Measurements from ENCODE around the gene RPS6KL1.
A peak's percentile ranks its signal among the peaks of the same experiment; 100 is the strongest.

The RPS6KL1 gene

DNA sequence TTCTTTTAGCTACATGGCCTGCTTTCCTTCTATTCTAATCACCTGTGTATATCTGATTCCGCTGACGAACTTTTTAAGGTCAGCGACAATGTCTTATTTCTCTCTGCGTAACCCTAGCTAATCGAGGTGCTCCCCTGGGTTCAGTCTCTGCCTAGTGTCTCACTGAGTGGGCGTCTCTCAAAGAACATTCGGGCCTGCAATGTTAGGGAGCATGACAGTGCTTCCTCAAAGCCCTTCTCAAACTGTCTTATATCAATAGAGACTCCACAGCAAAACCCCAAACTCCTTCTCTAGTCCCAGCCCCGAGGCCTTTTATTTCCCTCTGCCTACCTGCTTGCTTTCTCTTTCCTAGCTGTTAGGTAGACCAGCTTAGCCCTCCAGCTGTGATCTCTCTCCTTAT lies 13.7 kb upstream of the RPS6KL1 start (continued):
- TF ChIP-seq, protein P1, sequence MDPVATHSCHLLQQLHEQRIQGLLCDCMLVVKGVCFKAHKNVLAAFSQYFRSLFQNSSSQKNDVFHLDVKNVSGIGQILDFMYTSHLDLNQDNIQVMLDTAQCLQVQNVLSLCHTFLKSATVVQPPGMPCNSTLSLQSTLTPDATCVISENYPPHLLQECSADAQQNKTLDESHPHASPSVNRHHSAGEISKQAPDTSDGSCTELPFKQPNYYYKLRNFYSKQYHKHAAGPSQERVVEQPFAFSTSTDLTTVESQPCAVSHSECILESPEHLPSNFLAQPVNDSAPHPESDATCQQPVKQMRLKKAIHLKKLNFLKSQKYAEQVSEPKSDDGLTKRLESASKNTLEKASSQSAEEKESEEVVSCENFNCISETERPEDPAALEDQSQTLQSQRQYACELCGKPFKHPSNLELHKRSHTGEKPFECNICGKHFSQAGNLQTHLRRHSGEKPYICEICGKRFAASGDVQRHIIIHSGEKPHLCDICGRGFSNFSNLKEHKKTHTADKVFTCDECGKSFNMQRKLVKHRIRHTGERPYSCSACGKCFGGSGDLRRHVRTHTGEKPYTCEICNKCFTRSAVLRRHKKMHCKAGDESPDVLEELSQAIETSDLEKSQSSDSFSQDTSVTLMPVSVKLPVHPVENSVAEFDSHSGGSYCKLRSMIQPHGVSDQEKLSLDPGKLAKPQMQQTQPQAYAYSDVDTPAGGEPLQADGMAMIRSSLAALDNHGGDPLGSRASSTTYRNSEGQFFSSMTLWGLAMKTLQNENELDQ (tag by site-specific recombination; IDR thresholded peaks at IDR 0.05; ENCODE audit: low read depth): no peak
- TF ChIP-seq ZEB2 (tag by site-specific recombination; IDR thresholded peaks at IDR 0.05) (no peak), ZNF223 (tag by site-specific recombination; IDR thresholded peaks at IDR 0.05) (no peak)

DNA sequence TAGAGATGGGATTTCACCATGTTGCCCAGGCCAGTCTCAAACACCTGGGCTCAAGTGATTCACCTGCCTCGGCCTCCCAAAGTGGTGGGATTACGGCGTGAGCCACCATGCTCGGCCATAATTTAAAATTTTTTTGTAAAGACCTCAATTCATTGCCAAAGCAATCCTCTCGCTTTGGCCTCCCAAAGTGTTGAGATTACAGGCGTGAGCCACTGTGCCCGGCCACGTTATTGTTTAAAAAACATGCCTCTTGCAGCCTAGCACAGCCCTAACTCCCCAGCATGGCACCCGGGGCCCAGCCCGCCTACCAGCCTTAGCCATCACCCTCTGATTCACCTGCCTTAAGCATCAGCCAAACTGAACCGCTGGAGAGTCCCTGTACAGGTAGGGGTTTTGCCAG lies 13.1 kb upstream of the RPS6KL1 start:
- POLR2A ChIA-PET: no interaction called here
- H3K9me3 ChIP-seq (ENCODE audit: control insufficient read depth, insufficient read depth, low read depth, low read length): no peaks in the 10 kb centered on the region
- CTCF ChIA-PET: interaction anchor here (0.8 to 2.1 kb wide), 3 partner anchors 9 to 153 kb away, joined by 3 to 10 read pairs (median 3); no protein-coding TSS in a partner anchor
- no peak overlapping the region for H3K27ac ChIP-seq (ENCODE audit: extremely low read depth, low read depth, low read length)
- no peak overlapping the region for H3K4me3 ChIP-seq (ENCODE audit: low read depth, low read length)
- no peaks in the 10 kb centered on the region for H3K4me1 ChIP-seq (ENCODE audit: control insufficient read depth, insufficient read depth, low read length)
- TF ChIP-seq ZNF776 (tag by site-specific recombination; IDR thresholded peaks at IDR 0.05; ENCODE audit: borderline replicate concordance) (no peak), IKZF3 (tag by site-specific recombination; IDR thresholded peaks at IDR 0.05) (no peak), ZNF518A (tag by site-specific recombination; conservative IDR thresholded peaks at IDR 0.05; ENCODE audit: low read depth) (no peak), ZNF366 (tag by site-specific recombination; conservative IDR thresholded peaks at IDR 0.05) (no peak), ZNF660 (tag by site-specific recombination; IDR thresholded peaks at IDR 0.05) (no peak), ZNF830 (tag by site-specific recombination; IDR thresholded peaks at IDR 0.05; ENCODE audit: low read depth) (no peak), REST (tag by site-specific recombination; IDR thresholded peaks at IDR 0.05) (no peak)
- H3K36me3 ChIP-seq (ENCODE audit: control insufficient read depth in 2 of 2, insufficient read depth in 1 of 2, low read length in 2 of 2): peaks cover 0 to 3% of the 10 kb centered on the region in 2 experiments; a peak in 1 of 3 replicates

GRCh38 chr14:74935360-74935680 lies 12.3 kb upstream of the RPS6KL1 start:
- no peaks in the 10 kb centered on the region for H3K4me1 ChIP-seq (ENCODE audit: control insufficient read depth, insufficient read depth, low read length)
- no peak for TF ChIP-seq ZNF292 (tag by site-specific recombination; IDR thresholded peaks at IDR 0.05; ENCODE audit: borderline replicate concordance, low read depth)
- TF ChIP-seq, protein P2, sequence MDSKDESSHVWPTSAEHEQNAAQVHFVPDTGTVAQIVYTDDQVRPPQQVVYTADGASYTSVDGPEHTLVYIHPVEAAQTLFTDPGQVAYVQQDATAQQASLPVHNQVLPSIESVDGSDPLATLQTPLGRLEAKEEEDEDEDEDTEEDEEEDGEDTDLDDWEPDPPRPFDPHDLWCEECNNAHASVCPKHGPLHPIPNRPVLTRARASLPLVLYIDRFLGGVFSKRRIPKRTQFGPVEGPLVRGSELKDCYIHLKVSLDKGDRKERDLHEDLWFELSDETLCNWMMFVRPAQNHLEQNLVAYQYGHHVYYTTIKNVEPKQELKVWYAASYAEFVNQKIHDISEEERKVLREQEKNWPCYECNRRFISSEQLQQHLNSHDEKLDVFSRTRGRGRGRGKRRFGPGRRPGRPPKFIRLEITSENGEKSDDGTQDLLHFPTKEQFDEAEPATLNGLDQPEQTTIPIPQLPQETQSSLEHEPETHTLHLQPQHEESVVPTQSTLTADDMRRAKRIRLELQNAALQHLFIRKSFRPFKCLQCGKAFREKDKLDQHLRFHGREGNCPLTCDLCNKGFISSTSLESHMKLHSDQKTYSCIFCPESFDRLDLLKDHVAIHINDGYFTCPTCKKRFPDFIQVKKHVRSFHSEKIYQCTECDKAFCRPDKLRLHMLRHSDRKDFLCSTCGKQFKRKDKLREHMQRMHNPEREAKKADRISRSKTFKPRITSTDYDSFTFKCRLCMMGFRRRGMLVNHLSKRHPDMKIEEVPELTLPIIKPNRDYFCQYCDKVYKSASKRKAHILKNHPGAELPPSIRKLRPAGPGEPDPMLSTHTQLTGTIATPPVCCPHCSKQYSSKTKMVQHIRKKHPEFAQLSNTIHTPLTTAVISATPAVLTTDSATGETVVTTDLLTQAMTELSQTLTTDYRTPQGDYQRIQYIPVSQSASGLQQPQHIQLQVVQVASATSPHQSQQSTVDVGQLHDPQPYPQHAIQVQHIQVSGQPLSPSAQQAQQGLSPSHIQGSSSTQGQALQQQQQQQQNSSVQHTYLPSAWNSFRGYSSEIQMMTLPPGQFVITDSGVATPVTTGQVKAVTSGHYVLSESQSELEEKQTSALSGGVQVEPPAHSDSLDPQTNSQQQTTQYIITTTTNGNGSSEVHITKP (tag by site-specific recombination; IDR thresholded peaks at IDR 0.05): peak; percentile 58
- no peaks in the 10 kb centered on the region for H3K9me3 ChIP-seq (ENCODE audit: control insufficient read depth, insufficient read depth, low read depth, low read length)
- H3K27ac ChIP-seq (ENCODE audit: extremely low read depth, low read depth, low read length): no peak overlapping the region
- H3K4me3 ChIP-seq (ENCODE audit: low read depth, low read length): no peak overlapping the region
- POLR2A ChIA-PET: no interaction called here
- no peaks in the 10 kb centered on the region for H3K36me3 ChIP-seq (ENCODE audit: control insufficient read depth in 2 of 2, insufficient read depth in 1 of 2, low read length in 2 of 2)
- CTCF ChIA-PET: interaction anchor here (0.7 to 1.0 kb wide), 3 partner anchors 10 to 154 kb away, joined by 3 to 7 read pairs (median 5); partner anchors contain the start of gene PGF
